Lower leg skin (tissue), 4 donors: Measurements from ENCODE around the gene TM9SF4. TPM values are rescaled to one million over a fixed set of nuclear protein-coding genes. Genes with fewer than 3 reads are reported as not detected.

Experiments used
- DNase-seq, 2 donors: peaks; one replicate each; pipeline ENCODE4 v3.0.0-alpha.2; 2019; ENCODE audit warnings: low spot score in 2 of 2
- H3K4me3 ChIP-seq: fragments of 200-600 bp; sonication (generic); 2 replicates; pipeline ENCODE4 v1.5.1; 2017; ENCODE audit warnings: mild to moderate bottlenecking, low read depth; ENCODE audit not compliant: poor library complexity, severe bottlenecking
- POLR2A ChIP-seq, 2 donors: fragments of 450-650 bp; IDR thresholded peaks; one replicate each; pipeline ENCODE4 v1.6.1; 2016 to 2017; ENCODE audit warnings: antibody characterized with exemption in 2 of 2, mild to moderate bottlenecking in 1 of 2, moderate library complexity in 1 of 2
- WGBS, 2 donors: methylation state at CpG; one replicate each; pipeline ENCODE4 v1.1.5; 2018; 5-methylcytosine and 5-hydroxymethylcytosine counted together
- intact Hi-C: fragments of 100-400 bp; cut with DNase I; formaldehyde crosslinking; loops from one replicate; pipeline ENCODE4 v1.15.0; 2023; ENCODE audit warnings: low total_unique reads
- total RNA-seq, 4 donors: library from RNA; depleted of rRNA; stranded (reverse); fragments of >200 nt; gene quantifications; one replicate each; pipeline ENCODE4 v1.1.0, GENCODE V29; 2016
- TF ChIP-seq, protein P1 (sequence below), 3 donors: fragments of 450-650 bp; IDR thresholded peaks; one replicate each; pipeline ENCODE4 v1.5.1; 2016; ENCODE audit warnings: antibody characterized with exemption in 3 of 3, mild to moderate bottlenecking in 3 of 3, moderate library complexity in 2 of 3

TM9SF4 gene
- total RNA-seq, 4 donors from 2014 or later = 42.2 to 49.5 (median 47.3) TPM

GRCh38 chr20:32150291-32150848 lies 40.9 kb downstream of the TM9SF4 start:
- TF ChIP-seq, protein P1, sequence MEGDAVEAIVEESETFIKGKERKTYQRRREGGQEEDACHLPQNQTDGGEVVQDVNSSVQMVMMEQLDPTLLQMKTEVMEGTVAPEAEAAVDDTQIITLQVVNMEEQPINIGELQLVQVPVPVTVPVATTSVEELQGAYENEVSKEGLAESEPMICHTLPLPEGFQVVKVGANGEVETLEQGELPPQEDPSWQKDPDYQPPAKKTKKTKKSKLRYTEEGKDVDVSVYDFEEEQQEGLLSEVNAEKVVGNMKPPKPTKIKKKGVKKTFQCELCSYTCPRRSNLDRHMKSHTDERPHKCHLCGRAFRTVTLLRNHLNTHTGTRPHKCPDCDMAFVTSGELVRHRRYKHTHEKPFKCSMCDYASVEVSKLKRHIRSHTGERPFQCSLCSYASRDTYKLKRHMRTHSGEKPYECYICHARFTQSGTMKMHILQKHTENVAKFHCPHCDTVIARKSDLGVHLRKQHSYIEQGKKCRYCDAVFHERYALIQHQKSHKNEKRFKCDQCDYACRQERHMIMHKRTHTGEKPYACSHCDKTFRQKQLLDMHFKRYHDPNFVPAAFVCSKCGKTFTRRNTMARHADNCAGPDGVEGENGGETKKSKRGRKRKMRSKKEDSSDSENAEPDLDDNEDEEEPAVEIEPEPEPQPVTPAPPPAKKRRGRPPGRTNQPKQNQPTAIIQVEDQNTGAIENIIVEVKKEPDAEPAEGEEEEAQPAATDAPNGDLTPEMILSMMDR (IDR thresholded peaks at IDR 0.05) = no peak
- no peak for TF ChIP-seq POLR2A (IDR thresholded peaks at IDR 0.05)
- WGBS, 2 donors = 92 to 95% methylated on average over 10 of the region's 10 CpGs
- intact Hi-C loops = no loop called here
- DNase-seq = no peak
- H3K4me3 ChIP-seq = no peak overlapping the region

DNA sequence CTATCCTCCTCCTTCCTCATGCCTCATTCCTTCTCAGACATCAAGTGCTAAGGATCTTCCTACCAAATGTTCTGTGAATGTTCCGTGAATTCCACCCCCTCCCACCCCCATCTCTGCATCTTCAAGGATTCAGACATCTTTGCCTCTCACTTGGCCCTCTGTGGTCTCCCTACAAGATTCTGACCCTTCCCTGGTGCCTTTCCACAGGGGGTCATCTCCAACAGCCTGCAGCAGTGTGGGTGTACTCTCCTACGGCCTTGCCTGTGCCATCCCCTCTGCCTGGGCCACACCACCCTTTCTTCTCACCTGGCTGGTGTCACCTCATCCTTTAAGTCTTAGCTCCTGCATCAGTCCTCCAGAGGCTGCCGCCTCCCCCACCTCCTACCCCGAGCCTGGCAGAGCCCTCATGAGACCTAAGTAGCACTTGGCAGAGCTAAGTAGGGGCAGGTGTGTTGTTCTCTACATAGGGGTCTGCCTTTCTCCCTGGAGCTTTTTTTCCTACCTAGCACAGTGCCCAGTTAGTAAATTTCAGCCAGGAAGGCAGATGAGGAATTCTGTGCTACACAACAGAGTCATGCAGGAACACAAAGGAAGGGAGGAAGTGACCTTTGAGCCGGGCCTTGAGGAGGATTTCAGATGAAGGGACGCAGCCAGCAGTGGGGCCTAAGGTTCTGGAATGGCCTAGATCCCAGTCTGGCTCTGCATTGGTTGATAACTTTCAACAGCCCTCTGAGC lies 43.1 kb downstream of the TM9SF4 start:
- intact Hi-C loops = no loop called here
- no peak overlapping the region for H3K4me3 ChIP-seq
- no peak for DNase-seq
- TF ChIP-seq, protein P1 (IDR thresholded peaks at IDR 0.05) = no peak
- TF ChIP-seq POLR2A (IDR thresholded peaks at IDR 0.05) = no peak
- 92 to 95% methylated on average over 6 of the region's 6 CpGs for WGBS, 2 donors

- no peak for DNase-seq
- intact Hi-C loops = no loop called here
- TF ChIP-seq, protein P1 (IDR thresholded peaks at IDR 0.05) = no peak
- TF ChIP-seq POLR2A (IDR thresholded peaks at IDR 0.05) = no peak
- no peak overlapping the region for H3K4me3 ChIP-seq
- WGBS, 2 donors = 96 to 100% methylated on average over 4 of the region's 4 CpGs
Observed at GRCh38 chr20:32153156-32153665, 43.7 kb downstream of the TM9SF4 start.

DNA sequence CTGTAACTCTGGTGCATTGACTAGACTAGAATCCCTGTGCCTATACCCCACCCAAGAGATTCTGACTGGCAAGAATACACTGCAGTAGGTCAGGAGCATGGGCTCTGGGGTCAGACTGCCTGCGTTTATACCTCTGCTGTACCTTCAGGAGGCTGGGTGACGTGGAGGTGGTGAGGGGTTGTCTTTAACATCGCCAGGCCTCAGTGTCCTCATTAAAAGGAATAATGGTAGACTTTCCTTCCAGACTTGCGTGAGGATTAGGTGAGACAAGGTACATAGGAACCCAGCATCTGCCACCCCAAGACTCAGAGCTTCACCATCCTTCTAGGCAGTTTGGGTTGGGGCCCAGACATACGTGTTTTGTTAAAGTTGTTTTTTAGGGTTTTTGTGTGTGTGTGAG lies 44.3 kb downstream of the TM9SF4 start:
- intact Hi-C loops = no loop called here
- H3K4me3 ChIP-seq = no peak overlapping the region
- TF ChIP-seq, protein P1 (IDR thresholded peaks at IDR 0.05) = no peak
- no peak for TF ChIP-seq POLR2A (IDR thresholded peaks at IDR 0.05)
- peak in 1 of 2 donors; percentile 34 for DNase-seq
- 95% methylated on average over 5 of the region's 5 CpGs for WGBS, 2 donors

GRCh38 chr20:32155017-32155981 lies 45.8 kb downstream of the TM9SF4 start:
- WGBS, 2 donors = 48 to 49% methylated on average over 11 of the region's 11 CpGs
- TF ChIP-seq POLR2A (IDR thresholded peaks at IDR 0.05) = no peak
- TF ChIP-seq, protein P1 (IDR thresholded peaks at IDR 0.05) = no peak
- no peak overlapping the region for H3K4me3 ChIP-seq
- DNase-seq = peak; percentile 84 to 94
- intact Hi-C loops = no loop called here
